Karpas-422 (cell line): ENCODE measurements around the gene LCN10. TPM values are rescaled to one million over a fixed set of nuclear protein-coding genes. Genes with fewer than 3 reads are reported as not detected.
"Not testable (repeated sequence)": the region's sequence is repeated elsewhere in the genome, so short reads cannot be mapped to it uniquely, and the experiment has no call there.

Source experiments
- DNase-seq: peaks from one replicate; pipeline ENCODE4 v3.0.0-alpha.2; 2015
- H2AFZ ChIP-seq: fragments of 200-600 bp; sonication (generic); 2 replicates; pipeline ENCODE4 v1.6.1; 2014; ENCODE audit warnings: antibody characterized with exemption, low read length, mixed read lengths
- H3K27ac ChIP-seq: fragments of 200-600 bp; sonication (generic); 2 replicates; pipeline ENCODE4 v1.5.1; 2014; ENCODE audit warnings: mild to moderate bottlenecking, low read length, moderate library complexity
- H3K27me3 ChIP-seq: fragments of 200-600 bp; sonication (generic); 2 replicates; pipeline ENCODE4 v1.6.1; 2014; ENCODE audit warnings: low read length, mixed read lengths
- H3K36me3 ChIP-seq: fragments of 200-600 bp; sonication (generic); 2 replicates; pipeline ENCODE4 v1.6.1; 2014; ENCODE audit warnings: low read length, mixed read lengths; ENCODE audit not compliant: insufficient read depth
- H3K4me1 ChIP-seq: fragments of 200-600 bp; sonication (generic); 2 replicates; pipeline ENCODE4 v1.6.1; 2014; ENCODE audit warnings: mild to moderate bottlenecking, low read length, mixed read lengths
- H3K4me2 ChIP-seq: fragments of 200-600 bp; sonication (generic); 2 replicates; pipeline ENCODE4 v1.6.1; 2014; ENCODE audit warnings: low read length, low read depth, mild to moderate bottlenecking; ENCODE audit not compliant: poor library complexity, severe bottlenecking
- H3K4me3 ChIP-seq: fragments of 200-600 bp; sonication (generic); 2 replicates; pipeline ENCODE4 v1.5.1; 2014; ENCODE audit warnings: mild to moderate bottlenecking, antibody characterized with exemption, low read length, mixed read lengths
- H3K79me2 ChIP-seq: fragments of 200-600 bp; sonication (generic); 2 replicates; pipeline ENCODE4 v1.6.1; 2014; ENCODE audit warnings: mild to moderate bottlenecking, low read length, mixed read lengths
- H3K9ac ChIP-seq: fragments of 200-600 bp; sonication (generic); 2 replicates; pipeline ENCODE4 v1.6.0; 2014; ENCODE audit warnings: low read length
- H3K9me2 ChIP-seq: fragments of 200-600 bp; sonication (generic), shearing (Covaris generic); replicated peaks from 2 replicates; pipeline ENCODE4 v1.6.0; 2014; ENCODE audit warnings: mild to moderate bottlenecking, low read length, moderate library complexity; ENCODE audit not compliant: insufficient read depth
- H3K9me3 ChIP-seq: fragments of 300-700, 200-600 bp; sonication (generic); 2 replicates; pipeline ENCODE4 v1.6.1; 2014; ENCODE audit warnings: low read length, mixed read lengths
- H4K20me1 ChIP-seq: fragments of 200-600 bp; sonication (generic); 2 replicates; pipeline ENCODE4 v1.6.1; 2014; ENCODE audit warnings: mild to moderate bottlenecking, antibody characterized with exemption, low read length, low read depth; ENCODE audit not compliant: insufficient read depth
- total RNA-seq: library from RNA; depleted of rRNA; stranded (reverse); fragments of >200 nt; shearing (Covaris generic); gene quantifications from 2 replicates; pipeline ENCODE4 v1.2.3, GENCODE V29; 2014; ENCODE audit warnings: low replicate concordance

LCN10 gene
- total RNA-seq, 1 experiment from 2014 or later, result not detected

GRCh38 chr9:136713550-136713949, 29.2 kb downstream of the LCN10 start:
- Histone ChIP-seq H3K4me3 (no peak overlapping the region), H3K4me2 (no peak overlapping the region), H3K27me3 (no peaks in the 10 kb centered on the region), H3K4me1 (no peaks in the 10 kb centered on the region), H3K79me2 (no peaks in the 10 kb centered on the region), H2AFZ (no peak overlapping the region), H4K20me1 (0 out of 2 replicates have a peak, but pooled peaks cover 2% of the 10 kb centered on the region), H3K27ac (no peak overlapping the region), H3K36me3 (no peaks in the 10 kb centered on the region), H3K9ac (no peak overlapping the region), H3K9me3 (no peaks in the 10 kb centered on the region), H3K9me2 (no peaks in the 10 kb centered on the region)
- no peak for DNase-seq

GRCh38 chr9:136712690-136713544, 29.8 kb downstream of the LCN10 start:
- Histone ChIP-seq H3K27ac (no peak overlapping the region), H2AFZ (no peak overlapping the region), H3K79me2 (no peaks in the 10 kb centered on the region), H4K20me1 (0 out of 2 replicates have a peak, but pooled peaks cover 2% of the 10 kb centered on the region), H3K9me2 (no peaks in the 10 kb centered on the region), H3K9me3 (no peaks in the 10 kb centered on the region), H3K4me3 (no peak overlapping the region), H3K9ac (no peak overlapping the region), H3K4me1 (no peaks in the 10 kb centered on the region), H3K4me2 (no peak overlapping the region), H3K27me3 (no peaks in the 10 kb centered on the region), H3K36me3 (no peaks in the 10 kb centered on the region)
- DNase-seq, result no peak

GRCh38 chr9:136711751-136712689, 30.7 kb downstream of the LCN10 start, which contains the start of gene DIPK1B:
TSS of gene DIPK1B (plus strand) at chr9:136712572. CDS start at chr9:136712666, 94 bp downstream.
- no peak within 1 kb of the TSS for H3K4me3 ChIP-seq
- H3K4me1 ChIP-seq, result no peaks in the 10 kb centered on the region
- H3K36me3 ChIP-seq, result no peaks in the 10 kb centered on the region
- no peak within 1 kb of the TSS for H2AFZ ChIP-seq
- H3K27me3 ChIP-seq, result no peaks in the 10 kb centered on the region
- H3K27ac ChIP-seq, result no peak within 1 kb of the TSS
- H3K9ac ChIP-seq, result no peak within 1 kb of the TSS
- no peaks in the 10 kb centered on the region for H3K9me2 ChIP-seq
- 0 out of 2 replicates have a peak, but pooled peaks cover 2% of the 10 kb centered on the region for H4K20me1 ChIP-seq
- no peaks in the 10 kb centered on the region for H3K9me3 ChIP-seq
- no peaks in the 10 kb centered on the region for H3K79me2 ChIP-seq
- no peak for DNase-seq
- H3K4me2 ChIP-seq, result no peak within 1 kb of the TSS

GRCh38 chr9:136711219-136711648, 31.5 kb downstream of the LCN10 start:
- H3K4me1 ChIP-seq, H3K79me2 ChIP-seq, H3K36me3 ChIP-seq, H3K9me3 ChIP-seq, H3K27me3 ChIP-seq, DNase-seq, H3K9me2 ChIP-seq, H4K20me1 ChIP-seq, H3K9ac ChIP-seq, H3K27ac ChIP-seq, H3K4me3 ChIP-seq, H2AFZ ChIP-seq, H3K4me2 ChIP-seq: not testable (repeated sequence)

- DNase-seq, result no peak
- Histone ChIP-seq H3K4me2 (no peak overlapping the region), H3K4me3 (no peak overlapping the region), H3K9ac (no peak overlapping the region), H2AFZ (no peak overlapping the region), H3K36me3 (no peaks in the 10 kb centered on the region), H3K9me2 (no peaks in the 10 kb centered on the region), H3K4me1 (no peaks in the 10 kb centered on the region), H3K27me3 (no peaks in the 10 kb centered on the region), H3K27ac (no peak overlapping the region), H3K9me3 (no peaks in the 10 kb centered on the region), H3K79me2 (no peaks in the 10 kb centered on the region), H4K20me1 (0 out of 2 replicates have a peak, but pooled peaks cover 2% of the 10 kb centered on the region)
Observed at GRCh38 chr9:136710543-136710942, 32.2 kb downstream of the LCN10 start.

- no peaks in the 10 kb centered on the region for H3K4me1 ChIP-seq
- H3K9ac ChIP-seq, result no peak overlapping the region
- 0 out of 2 replicates have a peak, but pooled peaks cover 2% of the 10 kb centered on the region for H4K20me1 ChIP-seq
- no peak overlapping the region for H3K4me2 ChIP-seq
- no peaks in the 10 kb centered on the region for H3K9me2 ChIP-seq
- no peaks in the 10 kb centered on the region for H3K36me3 ChIP-seq
- no peaks in the 10 kb centered on the region for H3K27me3 ChIP-seq
- H3K79me2 ChIP-seq, result no peaks in the 10 kb centered on the region
- DNase-seq, result no peak
- no peak overlapping the region for H3K4me3 ChIP-seq
- no peak overlapping the region for H3K27ac ChIP-seq
- no peak overlapping the region for H2AFZ ChIP-seq
- H3K9me3 ChIP-seq, result no peaks in the 10 kb centered on the region
Observed at GRCh38 chr9:136709454-136710109, 33.2 kb downstream of the LCN10 start.

- Histone ChIP-seq H3K9ac (no peak overlapping the region), H3K9me2 (no peaks in the 10 kb centered on the region), H3K36me3 (no peaks in the 10 kb centered on the region), H3K27ac (no peak overlapping the region), H3K4me1 (no peaks in the 10 kb centered on the region), H2AFZ (no peak overlapping the region), H3K4me2 (no peak overlapping the region), H4K20me1 (no peaks in the 10 kb centered on the region), H3K4me3 (no peak overlapping the region), H3K79me2 (no peaks in the 10 kb centered on the region), H3K27me3 (no peaks in the 10 kb centered on the region), H3K9me3 (no peaks in the 10 kb centered on the region)
- no peak for DNase-seq
Observed at GRCh38 chr9:136707849-136708517, 34.8 kb downstream of the LCN10 start.
